GM21619 (cell line): Measurements from ENCODE around the gene ZNF644.

Source experiments
- ATAC-seq: cut with Tn5 transposase; IDR thresholded peaks from one replicate; pipeline ENCODE4 v1.9.1; 2021; ENCODE audit not compliant: unreplicated experiment

ZNF644 gene

GRCh38 chr1:91022518-91022929, 689 bp upstream of the ZNF644 start:
- no peak for ATAC-seq

GRCh38 chr1:91020967-91021685, 709 bp downstream of the ZNF644 start:
- peak; percentile 37 for ATAC-seq

GRCh38 chr1:91020486-91020885, 1.3 kb downstream of the ZNF644 start:
- no peak for ATAC-seq

GRCh38 chr1:91018006-91018405, 3.8 kb downstream of the ZNF644 start:
- ATAC-seq, result no peak

GRCh38 chr1:91015794-91016550, 5.9 kb downstream of the ZNF644 start:
- ATAC-seq, result no peak

GRCh38 chr1:91015358-91015780, 6.5 kb downstream of the ZNF644 start:
- ATAC-seq, result no peak

GRCh38 chr1:91014475-91014874, 7.4 kb downstream of the ZNF644 start:
- ATAC-seq, result no peak

- ATAC-seq, result no peak
Measured at GRCh38 chr1:91013302-91013701, 8.5 kb downstream of the ZNF644 start.

GRCh38 chr1:91012196-91012595, 9.6 kb downstream of the ZNF644 start:
- no peak for ATAC-seq

GRCh38 chr1:91011726-91012125, 10.1 kb downstream of the ZNF644 start:
- ATAC-seq, result no peak

GRCh38 chr1:91007827-91008226, 14.0 kb downstream of the ZNF644 start:
- ATAC-seq, result no peak

- ATAC-seq, result no peak
Measured at GRCh38 chr1:91007092-91007491, 14.7 kb downstream of the ZNF644 start.

- no peak for ATAC-seq
Measured at GRCh38 chr1:91006113-91006908, 15.5 kb downstream of the ZNF644 start.

GRCh38 chr1:91005285-91005684, 16.6 kb downstream of the ZNF644 start:
- ATAC-seq, result no peak

GRCh38 chr1:91004145-91004544, 17.7 kb downstream of the ZNF644 start:
- no peak for ATAC-seq

- no peak for ATAC-seq
Measured at GRCh38 chr1:90996742-90997413, 25.0 kb downstream of the ZNF644 start.

GRCh38 chr1:90995311-90995894, 26.4 kb downstream of the ZNF644 start:
- ATAC-seq, result no peak

GRCh38 chr1:90994461-90994860, 27.4 kb downstream of the ZNF644 start:
- ATAC-seq, result no peak

GRCh38 chr1:90993245-90993644, 28.6 kb downstream of the ZNF644 start:
- ATAC-seq, result no peak

GRCh38 chr1:90990779-90991178, 31.1 kb downstream of the ZNF644 start:
- ATAC-seq, result no peak

GRCh38 chr1:90989990-90990389, 31.8 kb downstream of the ZNF644 start:
- no peak for ATAC-seq
